ENCODE data around the gene ZNF414.

Gene ZNF414

GRCh38 chr19:8461376-8461775, 52.6 kb downstream of the ZNF414 start:
- ChIA-PET CTCF (no interaction called here), POLR2A (ENCODE audit: low non-redundant PET) (interaction anchor here (0.6 kb wide), 1 partner anchor 425 kb away, joined by 3 read pairs; no protein-coding TSS in a partner anchor)
- H3K27ac ChIP-seq: no peak overlapping the region
- no peak for TF ChIP-seq CTCF (conservative IDR thresholded peaks at IDR 0.05; ENCODE audit: low read depth)
- DNase-seq (ENCODE audit: low spot score): no peak

- POLR2A ChIA-PET (ENCODE audit: low non-redundant PET): no interaction called here
- no peak overlapping the region for H3K27ac ChIP-seq
- CTCF ChIA-PET: interaction anchor here (0.6 kb wide), 1 partner anchor 15 kb away, joined by 3 read pairs; no protein-coding TSS in a partner anchor
- no peak for TF ChIP-seq CTCF (conservative IDR thresholded peaks at IDR 0.05; ENCODE audit: low read depth)
- DNase-seq (ENCODE audit: low spot score): no peak
Observed at GRCh38 chr19:8460516-8461298, 53.3 kb downstream of the ZNF414 start.

Data from RWPE1 (cell line).